SK-N-MC (cell line): ENCODE results near the gene POLR2F.

Experiments used
- EZH2 ChIP-seq: fragments of 200-600 bp; sonication (generic); IDR thresholded peaks from one replicate; pipeline ENCODE4 v1.6.1; 2017; ENCODE audit warnings: antibody characterized with exemption
- FOXP2 ChIP-seq: optimal IDR thresholded peaks from 2 replicates; pipeline ENCODE3; 2011; ENCODE audit warnings: mild to moderate bottlenecking, moderate library complexity; ENCODE audit not compliant: insufficient read depth; ENCODE audit errors: extremely low read length, control extremely low read depth
- POLR2AphosphoS5 ChIP-seq: IDR thresholded peaks from 2 replicates; pipeline ENCODE4 v1.6.1; 2012; ENCODE audit warnings: mild to moderate bottlenecking, low read depth, low read length, borderline replicate concordance

DNA sequence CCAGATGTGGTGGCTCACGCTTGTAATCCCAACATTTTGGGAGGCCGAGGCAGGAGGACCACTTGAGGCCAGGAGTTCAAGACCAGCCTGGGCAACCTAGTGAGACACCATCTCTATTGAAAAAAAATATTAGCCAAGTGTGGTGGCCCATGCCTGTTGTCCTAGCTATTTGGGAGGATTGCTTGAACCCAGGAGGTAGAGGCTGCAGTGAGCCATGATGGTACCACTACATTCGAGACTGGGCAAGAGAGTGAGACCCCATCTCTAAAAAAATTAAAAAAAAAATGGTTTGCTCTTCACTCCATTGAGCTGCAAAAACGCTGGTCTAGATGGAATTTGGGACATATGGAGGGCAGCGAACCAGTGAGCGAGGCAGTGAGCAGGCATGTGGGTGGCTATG, 52.4 kb downstream of the POLR2F start:
- TF ChIP-seq POLR2AphosphoS5 (no peak), EZH2 (no peak), FOXP2 (no peak)
